Keratinocyte (primary cell): ENCODE results near the gene PPP2R5E. TPM values are rescaled to one million over a fixed set of nuclear protein-coding genes. Genes with fewer than 3 reads are reported as not detected.

Experiments used
- DNase-seq: peaks from one replicate; pipeline ENCODE4 v3.0.0-alpha.2; 2011; ENCODE audit warnings: low read depth, missing footprints, low spot score
- FAIRE-seq: peaks from 2 replicates; lab custom pipeline; 2011; peaks lifted over from hg19 to GRCh38; lab: Jason Lieb, UNC
- H2AFZ ChIP-seq: 2 replicates; pipeline ENCODE4 v1.6.0; 2012; ENCODE audit warnings: low read length, control low read depth, inconsistent platforms; ENCODE audit not compliant: control insufficient read depth
- H3K27ac ChIP-seq: 2 replicates; pipeline ENCODE4 v1.5.1; 2011; ENCODE audit warnings: low read length; ENCODE audit not compliant: control insufficient read depth, insufficient read depth
- H3K27me3 ChIP-seq: 3 replicates; pipeline ENCODE4 v1.6.0; 2011; ENCODE audit warnings: low read length; ENCODE audit not compliant: control insufficient read depth, insufficient read depth; ENCODE audit errors: extremely low read depth
- H3K36me3 ChIP-seq, 2 experiments: 2 replicates in 1 of 2; 3 replicates in 1 of 2; pipeline ENCODE4 v1.5.1; 2011; ENCODE audit warnings: low read length in 2 of 2, mild to moderate bottlenecking in 1 of 2; ENCODE audit not compliant: control insufficient read depth in 2 of 2, insufficient read depth in 2 of 2; ENCODE audit errors: extremely low read depth in 1 of 2
- H3K4me1 ChIP-seq: 3 replicates; pipeline ENCODE4 v1.5.1; 2011; ENCODE audit warnings: low read length; ENCODE audit not compliant: control insufficient read depth, insufficient read depth; ENCODE audit errors: extremely low read depth
- H3K4me2 ChIP-seq: 3 replicates; pipeline ENCODE4 v1.6.0; 2011; ENCODE audit warnings: low read depth, low read length; ENCODE audit not compliant: control insufficient read depth, insufficient read depth; ENCODE audit errors: extremely low read depth
- H3K4me3 ChIP-seq, 3 experiments: fragments of 200-600 bp in 1 of 3; sonication (generic) in 1 of 3; 2 replicates in 2 of 3; 3 replicates in 1 of 3; pipeline ENCODE4 v1.5.1; 2011 to 2016; ENCODE audit warnings: low read length in 3 of 3, mild to moderate bottlenecking in 3 of 3, control low read depth in 2 of 3, inconsistent platforms in 1 of 3, low read depth in 1 of 3, mixed read lengths in 1 of 3, mixed run types in 1 of 3, moderate library complexity in 1 of 3; ENCODE audit not compliant: control insufficient read depth in 2 of 3, insufficient read depth in 2 of 3; ENCODE audit errors: extremely low read depth in 1 of 3
- H3K79me2 ChIP-seq: 2 replicates; pipeline ENCODE4 v1.6.0; 2012; ENCODE audit warnings: low read length; ENCODE audit not compliant: control insufficient read depth, insufficient read depth
- H3K9ac ChIP-seq: 3 replicates; pipeline ENCODE4 v1.6.0; 2011; ENCODE audit warnings: low read length; ENCODE audit not compliant: control insufficient read depth, insufficient read depth; ENCODE audit errors: extremely low read depth
- H3K9me1 ChIP-seq: 3 replicates; pipeline ENCODE4 v1.6.0; 2011; ENCODE audit warnings: low read length; ENCODE audit not compliant: control insufficient read depth, insufficient read depth; ENCODE audit errors: extremely low read depth
- H3K9me3 ChIP-seq: 2 replicates; pipeline ENCODE4 v1.5.1; 2012; ENCODE audit warnings: low read depth, low read length; ENCODE audit not compliant: control insufficient read depth
- H4K20me1 ChIP-seq: 3 replicates; pipeline ENCODE4 v1.6.0; 2011; ENCODE audit warnings: low read length; ENCODE audit not compliant: control insufficient read depth, insufficient read depth; ENCODE audit errors: extremely low read depth
- EZH2 ChIP-seq: IDR thresholded peaks from one replicate; pipeline ENCODE4 v1.6.1; 2012; ENCODE audit warnings: inconsistent platforms, mild to moderate bottlenecking, low read length, moderate library complexity
- dilution Hi-C: fragments of 300-500 bp; cut with MboI; formaldehyde crosslinking; loops from one replicate; pipeline ENCODE4 v1.7.0; 2020; ENCODE audit warnings: low sequenced_read_pairs; ENCODE audit not compliant: extremely low pct_ligation_motif_present
- polyA plus RNA-seq, 5 experiments: library from polyadenylated mRNA; depleted of rRNA in 3 of 5; stranded (reverse) in 3 of 5; stranded (forward) in 1 of 5; unstranded in 1 of 5; fragments of >200 nt; gene quantifications; 1 replicate in 1 of 5; 2 replicates in 3 of 5; 3 replicates in 1 of 5; pipeline versions ENCODE4 v1.2.1 to v1.2.3, GENCODE V29; 2011 to 2012; ENCODE audit warnings: missing spikeins in 2 of 5, low read depth in 1 of 5, low replicate concordance in 1 of 5
- TF ChIP-seq, protein P1 (sequence below), 3 experiments: IDR thresholded peaks in 1 of 3; conservative IDR thresholded peaks in 1 of 3; optimal IDR thresholded peaks in 1 of 3; 2 replicates in 2 of 3; 3 replicates in 1 of 3; pipeline versions ENCODE3 to v1.5.1; 2011; ENCODE audit warnings: low read length in 3 of 3, mild to moderate bottlenecking in 3 of 3, moderate library complexity in 2 of 3, control low read depth in 1 of 3, inconsistent platforms in 1 of 3; ENCODE audit not compliant: insufficient read depth in 2 of 3; ENCODE audit errors: extremely low read depth in 1 of 3

The PPP2R5E gene
- polyA plus RNA-seq, 1 donor (not counting 4 experiments of a cell fraction or from before 2014, with no cell fraction given), result 22.7 TPM

DNA sequence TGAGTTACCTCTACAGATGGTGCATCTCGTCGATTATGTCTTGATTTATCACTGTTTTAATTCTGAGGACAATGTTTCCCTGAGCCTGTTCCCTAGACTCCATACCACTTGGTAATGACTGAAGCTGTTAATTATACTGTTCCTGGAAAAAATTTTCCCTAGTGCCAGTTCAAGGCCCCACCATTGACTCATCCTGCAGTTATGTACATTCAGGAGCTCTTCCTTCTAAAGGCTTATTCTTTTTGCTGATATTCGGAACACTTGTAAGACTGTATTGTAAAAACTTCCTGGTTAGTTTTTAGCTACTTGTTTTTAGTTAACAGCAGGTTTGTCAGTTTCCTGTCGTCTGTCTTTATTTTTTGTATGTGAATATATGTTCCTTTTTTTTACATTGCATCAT is 30.4 kb upstream of the PPP2R5E start:
- no peak for TF ChIP-seq EZH2
- TF ChIP-seq, protein P1, sequence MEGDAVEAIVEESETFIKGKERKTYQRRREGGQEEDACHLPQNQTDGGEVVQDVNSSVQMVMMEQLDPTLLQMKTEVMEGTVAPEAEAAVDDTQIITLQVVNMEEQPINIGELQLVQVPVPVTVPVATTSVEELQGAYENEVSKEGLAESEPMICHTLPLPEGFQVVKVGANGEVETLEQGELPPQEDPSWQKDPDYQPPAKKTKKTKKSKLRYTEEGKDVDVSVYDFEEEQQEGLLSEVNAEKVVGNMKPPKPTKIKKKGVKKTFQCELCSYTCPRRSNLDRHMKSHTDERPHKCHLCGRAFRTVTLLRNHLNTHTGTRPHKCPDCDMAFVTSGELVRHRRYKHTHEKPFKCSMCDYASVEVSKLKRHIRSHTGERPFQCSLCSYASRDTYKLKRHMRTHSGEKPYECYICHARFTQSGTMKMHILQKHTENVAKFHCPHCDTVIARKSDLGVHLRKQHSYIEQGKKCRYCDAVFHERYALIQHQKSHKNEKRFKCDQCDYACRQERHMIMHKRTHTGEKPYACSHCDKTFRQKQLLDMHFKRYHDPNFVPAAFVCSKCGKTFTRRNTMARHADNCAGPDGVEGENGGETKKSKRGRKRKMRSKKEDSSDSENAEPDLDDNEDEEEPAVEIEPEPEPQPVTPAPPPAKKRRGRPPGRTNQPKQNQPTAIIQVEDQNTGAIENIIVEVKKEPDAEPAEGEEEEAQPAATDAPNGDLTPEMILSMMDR (optimal IDR thresholded peaks at IDR 0.05 in 1 of 3, IDR thresholded peaks at IDR 0.05 in 1 of 3, conservative IDR thresholded peaks at IDR 0.05 in 1 of 3; ENCODE audit: extremely low read depth in 1 of 3, insufficient read depth in 2 of 3, low read length in 3 of 3), result no peak
- no peaks in the 10 kb centered on the region for H4K20me1 ChIP-seq
- H3K27me3 ChIP-seq, result no peaks in the 10 kb centered on the region
- no peaks in the 10 kb centered on the region for H3K9me3 ChIP-seq
- no peak for DNase-seq
- FAIRE-seq, result no peak
- peaks cover 4% of the 10 kb centered on the region for H3K4me1 ChIP-seq
- no peak overlapping the region for H3K9ac ChIP-seq
- H2AFZ ChIP-seq, result no peak overlapping the region
- H3K4me3 ChIP-seq, result no peak overlapping the region
- H3K4me2 ChIP-seq, result no peak overlapping the region
- no peak overlapping the region for H3K27ac ChIP-seq
- H3K9me1 ChIP-seq, result no peaks in the 10 kb centered on the region
- H3K79me2 ChIP-seq, result no peaks in the 10 kb centered on the region
- dilution Hi-C loops, result no loop called here
- no peaks in the 10 kb centered on the region for H3K36me3 ChIP-seq

DNA sequence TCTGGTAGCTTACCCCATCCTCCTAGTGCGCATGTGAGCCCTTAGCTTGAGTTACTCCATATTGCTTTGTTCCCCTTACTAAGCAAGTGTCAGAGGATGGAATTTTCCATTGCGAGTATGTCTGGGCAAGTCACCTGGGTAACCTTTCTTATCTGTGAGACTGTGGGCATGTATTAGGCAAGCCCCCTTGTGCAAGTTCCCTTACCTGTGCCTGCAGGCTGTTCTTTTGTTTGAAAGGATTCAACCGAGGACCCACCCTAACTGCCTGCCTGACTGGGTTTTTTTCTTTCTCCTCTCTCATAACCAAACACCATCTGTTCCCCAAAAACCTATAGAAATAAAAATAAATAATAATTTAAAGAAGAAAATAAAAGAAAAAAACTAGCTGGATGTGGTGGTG is 22.3 kb upstream of the PPP2R5E start:
- H3K9me1 ChIP-seq, result no peaks in the 10 kb centered on the region
- dilution Hi-C loops, result no loop called here

More for the DNA sequence above, 22.3 kb upstream of the PPP2R5E start:
- H3K79me2 ChIP-seq, result no peaks in the 10 kb centered on the region
- TF ChIP-seq EZH2, result no peak
- TF ChIP-seq, protein P1 (optimal IDR thresholded peaks at IDR 0.05 in 1 of 3, IDR thresholded peaks at IDR 0.05 in 1 of 3, conservative IDR thresholded peaks at IDR 0.05 in 1 of 3; ENCODE audit: extremely low read depth in 1 of 3, insufficient read depth in 2 of 3, low read length in 3 of 3), result no peak
- H3K9ac ChIP-seq, result no peak overlapping the region
- no peak overlapping the region for H3K4me3 ChIP-seq
- no peak overlapping the region for H3K4me2 ChIP-seq
- FAIRE-seq, result no peak
- H3K4me1 ChIP-seq, result peaks cover 11% of the 10 kb centered on the region
- H3K9me3 ChIP-seq, result no peaks in the 10 kb centered on the region
- H4K20me1 ChIP-seq, result no peaks in the 10 kb centered on the region
- no peak overlapping the region for H2AFZ ChIP-seq
- H3K36me3 ChIP-seq, result no peaks in the 10 kb centered on the region
- no peak overlapping the region for H3K27ac ChIP-seq
- DNase-seq, result no peak
- H3K27me3 ChIP-seq, result no peaks in the 10 kb centered on the region
